Spleen (tissue), 11 donors: Measurements from ENCODE around the gene CTNNA2. TPM values are rescaled to one million over a fixed set of nuclear protein-coding genes. Genes with fewer than 3 reads are reported as not detected.

Source experiments
- DNase-seq: peaks from one replicate; pipeline ENCODE4 v3.0.0-alpha.2; 2020
- H3K27ac ChIP-seq, 8 donors: fragments of 200-600 bp; sonication (generic) in 7 of 8; 1 replicate in 4 of 8; 2 replicates in 4 of 8; pipeline versions ENCODE4 v1.5.0 to v1.8.0; 2016 to 2021; ENCODE audit warnings: inconsistent platforms in 4 of 8, mild to moderate bottlenecking in 4 of 8, moderate library complexity in 1 of 8
- H3K27me3 ChIP-seq, 7 donors: fragments of 200-600 bp; sonication (generic) in 6 of 7; replicated peaks in 1 of 7; 1 replicate in 4 of 7; 2 replicates in 3 of 7; pipeline versions ENCODE4 v1.5.0 to v1.8.0; 2016 to 2021; ENCODE audit warnings: inconsistent platforms in 3 of 7, mild to moderate bottlenecking in 1 of 7
- H3K36me3 ChIP-seq, 6 donors: fragments of 200-600 bp; sonication (generic) in 5 of 6; 1 replicate in 4 of 6; 2 replicates in 2 of 6; pipeline versions ENCODE4 v1.5.0 to v1.8.0; 2016 to 2021; ENCODE audit warnings: inconsistent platforms in 2 of 6
- H3K4me1 ChIP-seq, 6 donors: fragments of 200-600 bp; sonication (generic) in 5 of 6; 1 replicate in 3 of 6; 2 replicates in 3 of 6; pipeline versions ENCODE4 v1.5.0 to v1.8.0; 2016 to 2021; ENCODE audit warnings: inconsistent platforms in 3 of 6
- H3K4me3 ChIP-seq, 8 donors: fragments of 200-600 bp; sonication (generic) in 7 of 8; 1 replicate in 4 of 8; 2 replicates in 4 of 8; pipeline versions ENCODE4 v1.5.0 to v1.8.0; 2016 to 2021; ENCODE audit warnings: inconsistent platforms in 4 of 8, mild to moderate bottlenecking in 4 of 8, moderate library complexity in 2 of 8
- H3K9me3 ChIP-seq, 8 donors: fragments of 200-600 bp; sonication (generic) in 7 of 8; 1 replicate in 4 of 8; 2 replicates in 4 of 8; pipeline versions ENCODE4 v1.5.0 to v1.8.0; 2016 to 2021; ENCODE audit warnings: inconsistent platforms in 4 of 8
- POLR2A ChIP-seq, 3 donors: fragments of 450-650 bp; IDR thresholded peaks; one replicate each; pipeline ENCODE4 v1.5.1; 2017; ENCODE audit warnings: antibody characterized with exemption in 3 of 3, mild to moderate bottlenecking in 1 of 3
- POLR2AphosphoS5 ChIP-seq, 3 donors: sonication (generic); formaldehyde crosslinking; IDR thresholded peaks; one replicate each; pipeline ENCODE4 v1.5.1; 2017; ENCODE audit warnings: antibody characterized with exemption in 3 of 3
- WGBS, 5 donors: extraction: QIAGEN DNeasy Blood & Tissue Kit in 3 of 5; methylation state at CpG; one replicate each; pipeline versions ENCODE4 v1.1.5 to v1.1.7; 2013 to 2018; 5-methylcytosine and 5-hydroxymethylcytosine counted together
- intact Hi-C: fragments of 100-400 bp; cut with DNase I; formaldehyde crosslinking; loops from one replicate; pipeline ENCODE4 v1.15.0; 2023; ENCODE audit warnings: low total_unique reads
- polyA plus RNA-seq, 3 donors: library from polyadenylated mRNA; stranded (reverse); fragments of 200-250 nt; gene quantifications; one replicate each; pipeline ENCODE4 v1.2.1, GENCODE V29; 2013
- total RNA-seq, 7 donors: library from RNA; depleted of rRNA in 3 of 7; stranded (reverse); fragments of >200 nt in 3 of 7; fragmentation: NEBNext Ultra II Directional in 4 of 7; extraction: Animal tissue kit (Norgen Biotek cat#: 25700) in 4 of 7; gene quantifications; one replicate each; pipeline versions ENCODE4 v1.1.0 to v1.2.1, GENCODE V29; 2016 to 2021
- TF ChIP-seq, protein P1 (sequence below), 11 experiments: fragments of 200-600 bp in 7 of 11; fragments of 450-650 bp in 4 of 11; sonication (generic) in 4 of 11; IDR thresholded peaks in 8 of 11; conservative IDR thresholded peaks in 3 of 11; 1 replicate in 7 of 11; 2 replicates in 4 of 11; pipeline versions ENCODE4 v1.4.0 to v1.8.0; 2016 to 2021; ENCODE audit warnings: antibody characterized with exemption in 11 of 11, inconsistent platforms in 4 of 11, mild to moderate bottlenecking in 1 of 11
- donor health status: healthy with polysubstance abuse.
- donor health status: DM: no; HTN: no; CAD: no; lungs with moderate emphysema.
- donor health status: DM: no; HTN: no; CAD: no.
- donor health status: Bipolar disorder and iron deficiency.
- donor health status: healthy.
- donor health status: DM: no; HTN: no; CAD: no.
- donor health status: DM: yes; HTN: yes; CAD: no.

The CTNNA2 gene
- total and polyA plus RNA-seq, 10 donors: not detected

DNA sequence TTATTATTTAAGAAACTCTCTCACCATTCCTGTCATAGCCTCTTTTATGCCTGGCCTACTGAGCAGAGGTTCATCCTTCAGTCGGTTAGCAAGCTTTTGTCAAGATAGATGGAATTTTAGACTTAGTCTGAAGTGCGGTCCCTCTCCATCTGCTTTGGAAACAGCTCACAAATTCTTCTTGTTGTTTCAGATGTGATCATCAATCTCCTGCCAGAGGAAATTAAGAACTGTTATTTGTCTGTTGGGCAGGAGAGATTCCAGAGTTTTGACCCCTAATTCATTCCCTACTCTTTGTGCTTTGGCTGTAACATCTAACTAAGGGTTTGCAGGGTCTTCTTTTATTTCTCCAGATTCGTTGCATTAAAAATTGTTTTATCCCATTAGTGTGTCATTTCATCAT is 735.3 kb downstream of the CTNNA2 start:
- no peaks in the 10 kb centered on the region for H3K36me3 ChIP-seq
- H3K9me3 ChIP-seq: no peaks in the 10 kb centered on the region
- TF ChIP-seq POLR2AphosphoS5 (IDR thresholded peaks at IDR 0.05): no peak
- TF ChIP-seq POLR2A (IDR thresholded peaks at IDR 0.05): no peak
- TF ChIP-seq, protein P1, sequence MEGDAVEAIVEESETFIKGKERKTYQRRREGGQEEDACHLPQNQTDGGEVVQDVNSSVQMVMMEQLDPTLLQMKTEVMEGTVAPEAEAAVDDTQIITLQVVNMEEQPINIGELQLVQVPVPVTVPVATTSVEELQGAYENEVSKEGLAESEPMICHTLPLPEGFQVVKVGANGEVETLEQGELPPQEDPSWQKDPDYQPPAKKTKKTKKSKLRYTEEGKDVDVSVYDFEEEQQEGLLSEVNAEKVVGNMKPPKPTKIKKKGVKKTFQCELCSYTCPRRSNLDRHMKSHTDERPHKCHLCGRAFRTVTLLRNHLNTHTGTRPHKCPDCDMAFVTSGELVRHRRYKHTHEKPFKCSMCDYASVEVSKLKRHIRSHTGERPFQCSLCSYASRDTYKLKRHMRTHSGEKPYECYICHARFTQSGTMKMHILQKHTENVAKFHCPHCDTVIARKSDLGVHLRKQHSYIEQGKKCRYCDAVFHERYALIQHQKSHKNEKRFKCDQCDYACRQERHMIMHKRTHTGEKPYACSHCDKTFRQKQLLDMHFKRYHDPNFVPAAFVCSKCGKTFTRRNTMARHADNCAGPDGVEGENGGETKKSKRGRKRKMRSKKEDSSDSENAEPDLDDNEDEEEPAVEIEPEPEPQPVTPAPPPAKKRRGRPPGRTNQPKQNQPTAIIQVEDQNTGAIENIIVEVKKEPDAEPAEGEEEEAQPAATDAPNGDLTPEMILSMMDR (IDR thresholded peaks at IDR 0.05 in 8 of 11, conservative IDR thresholded peaks at IDR 0.05 in 3 of 11): no peak
- no peaks in the 10 kb centered on the region for H3K27me3 ChIP-seq
- no peaks in the 10 kb centered on the region for H3K4me1 ChIP-seq
- no peak overlapping the region for H3K27ac ChIP-seq
- DNase-seq: no peak
- no peak overlapping the region for H3K4me3 ChIP-seq
- 75 to 88% (median 80%) methylated on average over 3 of the region's 3 CpGs for WGBS, 5 donors
- intact Hi-C loops: no loop called here

DNA sequence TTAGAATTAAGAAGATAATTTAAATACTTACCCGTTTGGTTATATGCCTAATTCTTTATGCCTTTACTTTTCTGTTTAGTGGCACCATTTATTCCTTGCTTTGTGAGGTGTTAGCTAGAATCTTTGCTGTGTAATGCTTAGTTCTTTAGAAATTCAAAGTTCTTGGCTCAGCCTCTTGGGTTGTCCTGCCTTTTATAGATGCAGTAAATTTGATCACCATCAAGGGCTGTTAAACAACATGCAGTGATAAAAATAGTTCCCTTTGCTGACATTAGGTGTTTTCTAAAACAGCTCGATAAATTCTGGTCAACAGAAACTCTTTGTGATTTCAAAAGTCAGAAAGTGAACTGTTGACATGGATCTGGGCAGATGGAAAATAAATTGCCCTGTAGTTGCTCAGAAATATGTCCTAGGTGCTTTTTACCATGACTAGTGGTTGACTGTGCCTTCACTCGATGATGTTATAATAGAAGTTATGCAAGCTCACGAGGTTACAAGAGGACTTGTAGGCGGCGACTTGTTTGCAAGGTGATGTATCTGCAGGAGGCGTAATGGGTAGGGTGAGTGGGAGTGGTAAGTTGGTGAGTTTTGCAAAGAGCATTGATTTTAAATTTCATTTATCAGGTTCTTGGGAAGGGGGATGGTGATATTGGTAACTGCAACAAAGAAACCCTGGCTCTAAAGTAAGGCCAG is 739.6 kb downstream of the CTNNA2 start:
- 85 to 92% (median 89%) methylated on average over 7 of the region's 7 CpGs for WGBS, 5 donors
- no peak for TF ChIP-seq POLR2A (IDR thresholded peaks at IDR 0.05)
- TF ChIP-seq, protein P1 (IDR thresholded peaks at IDR 0.05 in 8 of 11, conservative IDR thresholded peaks at IDR 0.05 in 3 of 11): no peak
- no peak for TF ChIP-seq POLR2AphosphoS5 (IDR thresholded peaks at IDR 0.05)
- no peak overlapping the region for H3K4me3 ChIP-seq
- no peaks in the 10 kb centered on the region for H3K9me3 ChIP-seq
- H3K27me3 ChIP-seq: no peaks in the 10 kb centered on the region
- H3K27ac ChIP-seq: no peak overlapping the region
- no peaks in the 10 kb centered on the region for H3K4me1 ChIP-seq
- H3K36me3 ChIP-seq: no peaks in the 10 kb centered on the region
- intact Hi-C loops: no loop called here
- no peak for DNase-seq

GRCh38 chr2:80255918-80256781 is 743.3 kb downstream of the CTNNA2 start:
- no peak for TF ChIP-seq POLR2A (IDR thresholded peaks at IDR 0.05)
- TF ChIP-seq, protein P1 (IDR thresholded peaks at IDR 0.05 in 8 of 11, conservative IDR thresholded peaks at IDR 0.05 in 3 of 11): peak in 1 of 11 experiments; percentile 11
- TF ChIP-seq POLR2AphosphoS5 (IDR thresholded peaks at IDR 0.05): no peak
- no peak overlapping the region for H3K27ac ChIP-seq
- no peaks in the 10 kb centered on the region for H3K9me3 ChIP-seq
- H3K36me3 ChIP-seq: no peaks in the 10 kb centered on the region
- no peaks in the 10 kb centered on the region for H3K4me1 ChIP-seq
- 63 to 80% (median 70%) methylated on average over 9 of the region's 9 CpGs for WGBS, 5 donors
- no peak for DNase-seq
- intact Hi-C loops: no loop called here
- no peaks in the 10 kb centered on the region for H3K27me3 ChIP-seq
- H3K4me3 ChIP-seq: no peak overlapping the region

- intact Hi-C loops: no loop called here
- DNase-seq: no peak
- Histone ChIP-seq H3K4me3 (no peak overlapping the region), H3K4me1 (no peaks in the 10 kb centered on the region), H3K27me3 (no peaks in the 10 kb centered on the region), H3K27ac (no peak overlapping the region), H3K9me3 (no peaks in the 10 kb centered on the region), H3K36me3 (no peaks in the 10 kb centered on the region)
- no peak for TF ChIP-seq POLR2AphosphoS5 (IDR thresholded peaks at IDR 0.05)
- no peak for TF ChIP-seq POLR2A (IDR thresholded peaks at IDR 0.05)
- TF ChIP-seq, protein P1 (IDR thresholded peaks at IDR 0.05 in 8 of 11, conservative IDR thresholded peaks at IDR 0.05 in 3 of 11): no peak
- 4 to 16% (median 13%) methylated on average over 3 of the region's 3 CpGs for WGBS, 5 donors
Observed at GRCh38 chr2:80256782-80257167, 743.9 kb downstream of the CTNNA2 start.
